Stimulated activated CD4-positive, alpha-beta T cell treated with anti-CD3 and anti-CD28 coated beads, Interleukin-2, amount 100 ng/mL, for 4 hours (primary cell): ENCODE results near the gene SRRM3.
"Not testable (repeated sequence)": the region's sequence is repeated elsewhere in the genome, so short reads cannot be mapped to it uniquely, and the experiment has no call there.

Source experiments
- DNase-seq: peaks from one replicate; pipeline ENCODE4 v3.0.0-alpha.2; 2020; ENCODE audit warnings: low read depth

The SRRM3 gene

GRCh38 chr7:76230214-76230613 lies 28.5 kb downstream of the SRRM3 start:
- DNase-seq, result no peak

GRCh38 chr7:76231071-76231470 lies 29.4 kb downstream of the SRRM3 start:
- DNase-seq, result no peak

- DNase-seq, result no peak
These were observed 29.9 kb downstream of the SRRM3 start for GRCh38 chr7:76231583-76231982.

- DNase-seq, result no peak
These were observed 31.0 kb downstream of the SRRM3 start for GRCh38 chr7:76232698-76233097.

GRCh38 chr7:76233538-76234281 lies 32.0 kb downstream of the SRRM3 start:
- no peak for DNase-seq

GRCh38 chr7:76234282-76234584 lies 32.5 kb downstream of the SRRM3 start:
- DNase-seq, result no peak

GRCh38 chr7:76234931-76235441 lies 33.3 kb downstream of the SRRM3 start:
- peak; percentile 67 for DNase-seq

- DNase-seq, result no peak
These were observed 34.5 kb downstream of the SRRM3 start for GRCh38 chr7:76236224-76236623.

GRCh38 chr7:76238326-76238725 lies 36.6 kb downstream of the SRRM3 start:
- DNase-seq, result no peak

GRCh38 chr7:76241141-76241540 lies 39.4 kb downstream of the SRRM3 start:
- DNase-seq, result no peak

- DNase-seq, result not testable (repeated sequence)
These were observed 40.9 kb downstream of the SRRM3 start for GRCh38 chr7:76242517-76243063.

- no peak for DNase-seq
These were observed 43.2 kb downstream of the SRRM3 start for GRCh38 chr7:76244781-76245391.

- no peak for DNase-seq
These were observed 45.2 kb downstream of the SRRM3 start for GRCh38 chr7:76246804-76247389.

GRCh38 chr7:76247938-76248337 lies 46.2 kb downstream of the SRRM3 start:
- no peak for DNase-seq

GRCh38 chr7:76252021-76252420 lies 50.3 kb downstream of the SRRM3 start:
- no peak for DNase-seq

- DNase-seq, result no peak
These were observed 53.1 kb downstream of the SRRM3 start for GRCh38 chr7:76254781-76255180.

GRCh38 chr7:76257973-76258372 lies 56.3 kb downstream of the SRRM3 start:
- DNase-seq, result no peak

GRCh38 chr7:76259124-76260093 lies 57.7 kb downstream of the SRRM3 start:
- no peak for DNase-seq

- DNase-seq, result peak; percentile 16
These were observed 58.5 kb downstream of the SRRM3 start for GRCh38 chr7:76260171-76260703.

GRCh38 chr7:76261329-76261728 lies 59.6 kb downstream of the SRRM3 start:
- DNase-seq, result no peak

GRCh38 chr7:76261931-76262330 lies 60.2 kb downstream of the SRRM3 start:
- no peak for DNase-seq
